ENCODE measurements around the gene ANXA1.
A peak's percentile ranks its signal among the peaks of the same experiment; 100 is the strongest.

ANXA1 gene

GRCh38 chr9:73151653-73152542 is at the start of gene ANXA1:
TSS of gene ANXA1 (plus strand) at chr9:73151865. CDS start at chr9:73158536, 6,671 bp downstream.
- no peak for DNase-seq

- DNase-seq = no peak
These were observed 47.3 kb upstream of the ANXA1 start for GRCh38 chr9:73104342-73104741.

GRCh38 chr9:73104921-73105320 is 46.7 kb upstream of the ANXA1 start:
- no peak for DNase-seq

- peak; percentile 34 to 55 for DNase-seq
These were observed 44.1 kb upstream of the ANXA1 start for GRCh38 chr9:73107489-73108069.

- DNase-seq = no peak
These were observed 37.6 kb upstream of the ANXA1 start for GRCh38 chr9:73114058-73114457.

- no peak for DNase-seq
These were observed 36.7 kb upstream of the ANXA1 start for GRCh38 chr9:73114958-73115357.

GRCh38 chr9:73116031-73116430 is 35.6 kb upstream of the ANXA1 start:
- no peak for DNase-seq

GRCh38 chr9:73116880-73117279 is 34.8 kb upstream of the ANXA1 start:
- no peak for DNase-seq

GRCh38 chr9:73118286-73118685 is 33.4 kb upstream of the ANXA1 start:
- no peak for DNase-seq

GRCh38 chr9:73118898-73119554 is 32.6 kb upstream of the ANXA1 start:
- DNase-seq = no peak

GRCh38 chr9:73121375-73121935 is 30.2 kb upstream of the ANXA1 start:
- DNase-seq = no peak

GRCh38 chr9:73125651-73126050 is 26.0 kb upstream of the ANXA1 start:
- no peak for DNase-seq

GRCh38 chr9:73129941-73130685 is 21.6 kb upstream of the ANXA1 start:
- DNase-seq = no peak

GRCh38 chr9:73131461-73131860 is 20.2 kb upstream of the ANXA1 start:
- no peak for DNase-seq

GRCh38 chr9:73132034-73132776 is 19.5 kb upstream of the ANXA1 start:
- DNase-seq = peak; percentile 43 to 63

GRCh38 chr9:73133022-73133651 is 18.5 kb upstream of the ANXA1 start:
- no peak for DNase-seq

- no peak for DNase-seq
These were observed 17.7 kb upstream of the ANXA1 start for GRCh38 chr9:73133921-73134407.

GRCh38 chr9:73135394-73135793 is 16.3 kb upstream of the ANXA1 start:
- DNase-seq = no peak

GRCh38 chr9:73137286-73137899 is 14.3 kb upstream of the ANXA1 start:
- no peak for DNase-seq

GRCh38 chr9:73137914-73138313 is 13.8 kb upstream of the ANXA1 start:
- no peak for DNase-seq

- DNase-seq = no peak
These were observed 13.1 kb upstream of the ANXA1 start for GRCh38 chr9:73138516-73138915.
